ENCODE measurements around the gene PSMD2. TPM values are rescaled to one million over a fixed set of nuclear protein-coding genes. Genes with fewer than 3 reads are reported as not detected.
"Not testable (repeated sequence)": the region's sequence is repeated elsewhere in the genome, so short reads cannot be mapped to it uniquely, and the experiment has no call there.

Gene PSMD2
- total RNA-seq, 1 donor from 2014 or later, result 223 TPM

DNA sequence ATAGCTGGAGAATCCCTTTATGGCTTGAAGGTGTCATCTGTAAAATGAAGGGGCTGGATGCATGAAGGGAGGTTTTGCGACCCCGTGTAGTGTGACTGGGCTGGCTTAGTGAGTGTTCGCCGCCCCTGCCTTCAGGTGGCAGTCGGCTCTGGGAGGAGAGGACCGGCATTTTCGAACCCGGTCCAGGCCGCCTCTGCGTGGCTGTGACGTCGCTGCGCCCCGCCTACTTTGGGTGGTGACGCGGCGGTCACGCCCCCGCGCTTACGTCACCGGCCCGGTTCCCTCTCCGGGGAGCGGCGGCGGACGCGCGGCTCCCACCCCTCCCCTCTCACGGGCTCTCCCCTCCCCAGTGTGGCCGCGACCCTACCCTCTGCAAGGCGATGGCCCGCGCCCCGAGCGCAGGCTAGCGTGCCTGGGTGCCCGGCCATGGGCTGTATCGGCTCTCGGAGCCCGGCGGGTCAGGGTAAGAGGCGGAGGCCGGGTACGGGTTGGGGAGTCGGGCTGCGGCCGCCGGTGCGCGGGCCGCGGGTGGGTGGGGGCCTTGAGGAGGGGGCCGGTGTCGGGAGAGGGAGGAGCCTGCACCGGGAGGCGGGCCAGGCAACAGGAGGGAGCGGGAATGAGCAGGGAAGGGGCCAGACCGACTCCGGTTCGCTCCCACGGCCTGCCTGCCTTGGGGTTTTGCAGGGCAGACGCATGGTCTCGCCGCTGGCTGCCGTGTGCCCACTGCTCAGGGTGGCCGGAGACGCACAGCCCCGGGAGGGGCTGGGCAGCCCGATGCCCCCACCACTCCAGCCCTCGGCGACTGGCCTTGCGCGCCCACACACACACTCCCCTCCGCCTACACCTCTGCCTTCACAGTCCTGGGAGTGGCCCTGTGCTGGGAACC, 36.9 kb downstream of the PSMD2 start:
- intact Hi-C loops (cut with micrococcal nuclease), result loop anchor here (1.0 kb wide), 5 partner anchors 22 to 208 kb away; partner anchors contain the start of genes EIF4G1 and PSMD2

GRCh38 chr3:184336547-184337398, 37.7 kb downstream of the PSMD2 start:
- intact Hi-C loops (cut with micrococcal nuclease), result no loop called here

GRCh38 chr3:184337399-184337714, 38.3 kb downstream of the PSMD2 start, which contains the start of gene FAM131A:
Gene FAM131A (plus strand): TSS chr3:184337600. CDS start chr3:184337631, 31 bp downstream.
- intact Hi-C loops (cut with micrococcal nuclease), result no loop called here

- intact Hi-C loops (cut with micrococcal nuclease), result no loop called here
Observed at GRCh38 chr3:184337981-184338380, 38.9 kb downstream of the PSMD2 start.

- intact Hi-C loops (cut with micrococcal nuclease), result no loop called here
Observed at GRCh38 chr3:184338511-184338945, 39.5 kb downstream of the PSMD2 start.

DNA sequence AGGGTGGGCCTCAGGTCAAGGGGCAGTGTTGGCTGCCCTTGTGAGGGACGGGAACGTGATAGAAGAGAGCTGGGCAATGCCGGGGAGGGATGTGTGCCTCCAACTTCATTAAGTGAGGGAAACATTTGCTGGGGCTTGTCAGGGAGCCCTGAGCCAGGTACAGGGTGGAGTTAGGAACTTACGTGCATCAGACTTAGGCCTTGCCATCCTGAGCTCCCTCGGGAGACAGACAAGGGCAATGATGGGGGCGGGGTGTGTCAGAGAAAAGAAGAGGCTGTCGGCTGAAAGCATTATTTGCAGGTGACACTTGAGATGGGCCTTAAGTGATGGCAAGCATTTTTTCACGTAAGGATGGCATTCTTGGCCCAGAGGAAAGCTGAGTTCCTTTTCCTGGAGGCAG, 40.0 kb downstream of the PSMD2 start:
- intact Hi-C loops (cut with micrococcal nuclease), result no loop called here

DNA sequence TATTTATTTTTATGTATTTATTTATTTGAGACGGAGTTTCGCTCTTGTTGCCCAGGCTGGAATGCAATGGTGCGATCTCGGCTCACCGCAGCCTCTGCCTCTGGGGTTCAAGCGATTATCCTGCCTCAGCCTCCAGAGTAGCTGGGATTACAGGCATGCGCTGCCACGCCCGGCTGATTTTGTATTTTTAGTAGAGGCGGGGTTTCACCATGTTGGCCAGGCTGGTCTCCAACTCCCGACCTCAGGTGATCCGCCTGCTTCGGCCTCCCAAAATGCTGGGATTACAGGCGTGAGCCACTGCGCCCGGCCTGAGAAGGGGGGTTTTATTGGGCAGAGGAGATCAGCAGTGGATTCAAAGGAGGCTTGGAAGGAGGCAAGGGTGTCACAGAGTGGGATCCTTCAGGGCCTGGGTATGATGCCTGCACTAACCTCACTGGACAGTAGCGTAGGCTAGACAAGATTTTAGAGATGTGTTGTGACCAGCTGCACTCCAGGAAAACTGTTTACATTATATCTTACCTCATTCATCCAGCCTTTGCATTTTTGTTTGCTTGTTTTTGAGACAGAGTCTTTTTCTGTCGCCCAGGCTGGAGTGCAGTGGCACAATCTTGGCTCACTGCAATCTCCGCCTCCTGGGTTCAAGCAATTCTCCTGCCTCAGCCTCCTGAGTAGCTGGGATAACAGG, 40.6 kb downstream of the PSMD2 start:
- intact Hi-C loops (cut with micrococcal nuclease), result not testable (repeated sequence)

GRCh38 chr3:184341925-184342324, 42.9 kb downstream of the PSMD2 start:
- intact Hi-C loops (cut with micrococcal nuclease), result no loop called here

DNA sequence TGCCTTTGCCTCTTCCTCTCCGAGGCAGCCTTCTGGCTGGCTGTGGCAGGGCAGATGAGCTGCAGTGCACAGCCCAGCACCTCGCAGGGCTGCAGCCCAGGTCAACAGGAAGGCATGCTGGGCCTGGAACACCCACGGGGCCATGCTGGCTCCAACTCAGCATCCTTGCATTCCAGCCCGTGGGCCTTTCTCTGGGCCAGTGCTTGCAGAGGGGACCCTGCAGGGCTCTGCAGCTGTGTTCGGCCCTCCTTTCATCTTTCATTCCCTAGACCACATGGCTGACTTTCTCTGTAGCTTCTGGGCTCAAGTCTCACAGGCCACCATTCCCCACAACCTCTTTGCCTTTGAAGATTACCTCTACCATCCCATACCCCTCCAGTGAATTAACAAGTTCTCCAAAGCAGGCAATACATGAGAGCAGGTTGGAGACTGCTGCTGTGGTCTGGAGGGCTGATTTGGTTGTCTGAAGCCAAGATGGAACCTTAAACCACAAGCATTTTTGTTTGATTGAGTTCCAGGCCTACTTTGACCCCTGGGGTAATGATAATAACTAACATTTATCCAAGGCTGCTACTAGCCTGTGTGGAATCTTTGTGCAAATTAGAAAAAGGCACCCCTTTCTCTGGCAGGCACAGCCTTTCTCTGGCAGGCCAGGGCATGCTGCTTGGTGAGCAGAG, 44.3 kb downstream of the PSMD2 start:
- intact Hi-C loops (cut with micrococcal nuclease), result no loop called here

- intact Hi-C loops (cut with micrococcal nuclease), result no loop called here
Observed at GRCh38 chr3:184344579-184345316, 45.7 kb downstream of the PSMD2 start.

- intact Hi-C loops (cut with micrococcal nuclease), result no loop called here
Observed at GRCh38 chr3:184345317-184346144, 46.5 kb downstream of the PSMD2 start.

DNA sequence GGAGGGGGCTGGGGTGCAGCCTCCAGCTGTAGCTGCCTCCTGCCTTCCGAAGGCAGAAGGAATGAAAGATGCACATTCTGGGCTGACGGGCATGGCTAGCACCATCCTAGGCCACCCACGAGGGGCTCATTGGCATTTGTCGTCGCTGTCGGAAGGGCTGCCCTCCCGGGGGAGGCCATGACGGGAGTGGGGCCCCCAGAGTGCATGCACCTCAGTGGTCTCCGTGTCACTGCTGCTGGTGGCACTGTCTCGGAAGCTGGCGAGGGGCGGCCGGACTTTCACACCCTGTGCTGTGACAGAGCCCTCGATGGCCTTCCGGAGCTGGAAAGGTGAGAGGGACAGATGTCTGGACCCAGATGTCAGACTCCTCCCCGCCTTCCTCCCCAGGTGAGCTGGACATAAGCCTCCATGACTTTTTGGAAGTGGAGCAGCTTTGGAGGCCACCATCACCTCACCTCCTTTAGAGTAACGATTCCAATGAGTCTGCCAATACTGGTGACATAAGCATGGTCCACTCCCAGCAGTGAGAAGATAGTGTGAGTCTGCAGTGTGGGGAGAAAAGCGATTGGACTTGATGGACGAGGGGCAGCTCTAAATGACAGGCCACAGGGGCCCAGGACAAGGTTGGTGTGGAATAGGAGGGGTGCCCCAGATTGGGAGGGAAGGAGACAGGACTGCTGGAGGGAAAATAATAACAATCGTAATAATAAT, 47.6 kb downstream of the PSMD2 start:
- intact Hi-C loops (cut with micrococcal nuclease), result no loop called here

DNA sequence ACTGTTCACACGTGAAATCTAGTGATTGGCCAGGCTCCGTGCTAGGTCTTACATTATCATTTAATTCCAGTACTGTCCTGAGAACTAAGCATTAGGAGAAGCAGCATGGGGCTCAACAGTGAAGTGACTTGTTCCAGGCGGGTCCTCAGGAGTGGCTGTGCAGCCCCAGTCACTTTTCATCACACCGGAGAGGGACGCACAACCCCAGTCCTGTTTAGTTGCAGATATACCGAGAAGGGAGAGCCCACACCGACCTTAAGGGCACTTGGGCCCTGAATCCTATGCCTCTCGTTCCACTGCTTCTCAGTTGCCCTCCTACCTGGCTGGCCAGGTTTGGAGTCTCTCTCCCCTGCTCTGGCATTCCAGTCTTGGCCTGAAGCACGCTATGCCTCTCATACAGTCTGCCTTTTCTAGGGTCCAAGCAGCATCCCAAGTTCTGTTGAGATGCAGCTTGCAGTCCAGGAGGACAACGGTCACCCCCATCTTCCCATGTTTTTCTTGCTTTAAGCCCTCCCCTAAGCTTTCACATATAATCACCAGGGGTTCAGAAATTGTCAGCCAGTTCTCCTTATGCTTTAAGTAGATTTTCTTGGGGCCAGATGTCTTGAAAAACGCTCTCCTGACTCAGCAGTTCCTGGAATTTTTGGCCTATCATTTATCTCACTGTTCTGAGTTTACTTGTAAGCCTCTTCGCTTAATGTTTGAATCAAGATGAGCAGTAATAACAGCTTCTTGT, 48.4 kb downstream of the PSMD2 start:
- intact Hi-C loops (cut with micrococcal nuclease), result no loop called here

- intact Hi-C loops (cut with micrococcal nuclease), result no loop called here
Observed at GRCh38 chr3:184348057-184348382, 49.0 kb downstream of the PSMD2 start.

GRCh38 chr3:184349563-184350470, 50.8 kb downstream of the PSMD2 start:
- intact Hi-C loops (cut with micrococcal nuclease), result no loop called here

DNA sequence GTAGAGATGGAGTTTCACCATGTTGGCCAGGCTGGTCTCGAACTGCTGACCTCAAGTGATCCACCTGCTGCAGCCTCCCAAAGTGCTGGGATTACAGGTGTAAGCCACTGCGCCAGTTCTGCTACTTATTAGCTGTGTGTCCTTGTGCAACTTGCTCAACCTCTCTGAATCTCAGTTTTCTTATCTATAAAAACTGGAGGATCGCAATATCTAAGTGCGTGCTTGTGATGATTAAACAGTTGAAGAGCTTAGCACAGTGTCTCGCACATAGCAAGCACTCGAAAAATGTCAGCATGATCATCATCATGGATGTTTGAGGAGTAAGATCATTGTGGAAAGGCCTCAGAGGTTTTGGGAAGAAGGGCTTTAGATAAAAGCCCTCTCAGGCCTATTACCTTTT, 51.6 kb downstream of the PSMD2 start:
- intact Hi-C loops (cut with micrococcal nuclease), result no loop called here

DNA sequence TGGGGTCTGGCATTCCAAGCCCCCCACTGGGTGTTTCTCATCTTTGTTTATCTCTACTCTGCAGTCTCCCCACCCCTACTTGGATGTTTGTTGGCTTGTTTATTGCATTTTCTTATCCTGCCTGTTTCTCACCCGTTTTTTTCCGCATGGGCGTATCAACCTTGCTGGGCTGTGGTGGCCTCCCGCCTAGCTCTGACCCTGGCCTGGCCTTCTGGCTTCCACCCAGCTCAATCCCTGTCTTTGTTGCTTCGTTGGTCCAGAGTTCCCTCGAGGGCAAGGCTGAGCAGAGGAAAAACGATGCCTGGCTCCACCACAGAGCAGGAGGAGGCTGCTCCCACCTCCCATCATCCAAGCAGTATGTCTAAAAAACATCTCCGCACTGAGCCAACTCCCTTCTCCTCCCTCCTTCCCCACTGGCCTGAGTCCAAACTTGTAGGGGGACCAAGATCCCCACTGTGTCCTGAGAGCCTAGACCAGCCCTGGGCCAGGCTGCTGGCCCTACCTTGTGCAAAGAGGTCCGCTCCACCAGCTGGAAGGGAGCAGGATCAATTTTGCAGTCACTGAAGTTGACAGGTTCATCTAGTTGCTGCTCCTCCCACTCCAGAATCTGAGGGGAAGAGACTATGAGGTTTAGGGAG, 52.6 kb downstream of the PSMD2 start:
- intact Hi-C loops (cut with micrococcal nuclease), result no loop called here
